ENCODE data around the gene SUGCT.

The SUGCT gene

DNA sequence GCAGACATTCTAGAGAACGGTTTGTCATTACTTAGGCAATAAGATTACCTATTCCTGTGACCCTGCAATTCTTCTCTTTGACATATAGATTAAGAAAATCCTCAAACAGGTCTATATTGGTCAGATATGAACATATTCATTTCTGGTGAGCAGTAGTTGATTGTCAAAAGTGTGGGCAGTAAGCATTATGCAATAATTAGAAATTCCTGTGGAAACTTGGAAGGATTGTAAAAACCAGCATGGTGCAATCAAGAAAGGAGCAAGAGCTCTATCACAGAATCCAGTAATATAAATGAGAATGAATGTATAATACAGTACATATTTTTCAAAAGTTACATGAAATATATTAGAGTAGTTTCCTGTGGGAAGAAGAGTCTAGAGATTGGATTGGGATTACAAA lies 406.5 kb downstream of the SUGCT start:
- no peak for DNase-seq

GRCh38 chr7:40542982-40543741 lies 408.4 kb downstream of the SUGCT start:
- DNase-seq, result no peak

- no peak for DNase-seq
These were observed 409.5 kb downstream of the SUGCT start for GRCh38 chr7:40544221-40544723.

DNA sequence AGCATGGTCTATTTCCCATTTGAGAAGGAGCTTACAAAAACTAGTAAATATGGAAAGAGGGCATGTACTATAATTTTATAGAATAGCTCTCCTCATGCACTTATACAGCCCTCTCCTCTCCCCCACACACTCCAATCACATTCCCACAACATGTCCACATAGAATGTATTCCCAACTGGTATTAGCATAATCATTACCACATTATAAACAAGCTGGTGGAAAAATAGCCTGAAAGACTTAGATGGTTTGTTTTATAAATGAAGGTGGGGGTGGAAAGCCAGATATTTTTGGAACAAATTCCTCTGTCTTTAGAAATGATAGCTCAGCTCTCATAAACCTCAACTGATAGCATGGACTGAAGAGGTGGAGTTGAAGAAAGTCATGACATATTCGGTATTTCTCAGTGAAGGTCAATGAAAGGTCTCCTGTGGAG lies 410.1 kb downstream of the SUGCT start:
- no peak for DNase-seq

- DNase-seq, result no peak
These were observed 410.9 kb downstream of the SUGCT start for GRCh38 chr7:40545739-40546138.

- no peak for DNase-seq
These were observed 412.1 kb downstream of the SUGCT start for GRCh38 chr7:40546616-40547501.

DNA sequence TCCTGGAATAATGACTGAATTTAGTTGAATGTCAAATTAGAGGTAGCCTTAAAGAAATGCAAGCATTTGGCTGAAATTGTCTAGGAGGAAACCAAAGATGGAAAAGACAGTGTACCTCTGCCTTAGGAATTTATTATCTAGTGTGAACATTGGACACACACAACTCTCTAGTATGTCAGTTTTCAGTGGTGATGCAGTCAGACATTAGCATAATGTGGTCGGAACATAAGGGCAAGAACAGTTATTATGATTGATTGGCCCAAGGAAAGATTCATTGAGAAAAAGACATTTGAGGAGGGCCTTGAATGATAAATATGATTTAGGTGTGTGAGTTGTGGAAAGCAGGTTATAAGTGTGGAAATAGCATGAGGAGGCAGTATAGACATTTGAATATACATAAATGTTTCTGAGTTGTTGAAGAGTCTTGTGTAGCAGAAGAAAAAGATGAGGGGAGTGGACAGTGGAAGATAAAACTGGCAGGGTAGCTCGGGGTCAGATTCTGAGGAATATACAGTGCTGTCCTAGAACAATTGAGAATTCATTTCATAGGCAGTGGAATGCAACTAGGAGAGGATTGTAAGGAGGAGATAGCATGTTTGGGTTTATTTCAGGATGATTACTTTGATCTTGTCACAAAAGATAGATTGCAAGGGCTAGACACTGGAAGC lies 414.7 kb downstream of the SUGCT start:
- DNase-seq, result no peak

DNA sequence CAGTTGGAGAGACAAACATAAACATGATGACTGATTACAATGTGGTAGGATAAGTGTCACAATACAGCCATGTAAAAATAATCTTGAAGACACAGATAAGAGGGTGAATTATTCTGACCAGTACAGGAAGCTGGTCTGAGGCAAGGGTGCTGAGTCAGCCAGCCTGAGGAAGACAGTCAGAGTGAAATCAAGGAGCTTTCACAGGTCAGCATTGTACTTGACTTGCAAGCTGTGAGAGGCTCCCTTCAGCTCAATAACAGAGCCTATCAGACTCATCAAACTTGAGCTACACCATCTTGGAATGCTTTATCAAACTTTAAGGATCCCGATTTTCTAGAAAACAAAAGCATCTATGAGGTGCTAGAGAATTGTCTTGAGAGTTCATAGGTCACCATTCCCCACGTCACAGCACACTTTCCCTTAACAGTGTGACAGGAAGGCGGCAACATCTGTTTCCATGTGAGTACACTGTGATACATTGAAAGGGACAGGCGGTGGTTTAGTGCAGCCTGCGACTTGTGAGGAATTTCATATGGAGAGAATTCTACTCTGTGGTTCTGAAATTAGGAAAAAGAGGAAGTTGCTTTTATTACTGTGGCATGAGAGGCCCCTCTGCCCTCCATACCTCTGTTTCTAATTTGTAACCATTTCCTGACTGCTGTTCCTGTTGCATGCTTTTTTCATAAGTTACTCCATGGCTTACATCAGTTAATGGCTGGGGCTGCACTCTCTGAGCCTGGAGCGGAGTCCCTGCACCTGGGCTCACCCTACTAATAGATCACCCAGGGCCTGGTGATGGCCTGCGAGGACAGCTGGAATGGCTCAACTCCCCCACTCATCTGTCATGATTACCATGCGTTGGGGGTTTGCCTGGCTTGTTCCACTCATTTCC lies 417.1 kb downstream of the SUGCT start:
- no peak for DNase-seq

- no peak for DNase-seq
These were observed 425.9 kb downstream of the SUGCT start for GRCh38 chr7:40560672-40561071.

DNA sequence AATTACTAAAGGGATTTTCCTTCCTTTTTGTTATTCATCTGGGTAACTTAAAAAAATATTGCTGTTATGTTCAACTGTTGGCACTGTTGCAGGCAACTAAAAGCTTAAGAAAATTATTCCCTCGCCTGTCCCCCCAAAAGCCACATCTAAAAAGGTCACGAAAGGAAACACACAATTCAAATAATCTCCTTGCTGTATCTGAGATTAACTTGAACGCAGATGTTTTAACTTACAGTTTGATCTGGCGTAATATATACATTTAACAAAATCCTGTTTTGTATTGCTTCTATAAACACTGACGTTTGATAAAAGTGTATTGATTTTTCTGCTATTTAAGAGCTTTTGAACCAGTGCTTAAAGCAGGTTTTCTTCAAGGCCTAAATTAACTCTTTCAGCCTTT lies 432.1 kb downstream of the SUGCT start:
- DNase-seq, result no peak

- no peak for DNase-seq
These were observed 434.5 kb downstream of the SUGCT start for GRCh38 chr7:40569326-40569725.

DNA sequence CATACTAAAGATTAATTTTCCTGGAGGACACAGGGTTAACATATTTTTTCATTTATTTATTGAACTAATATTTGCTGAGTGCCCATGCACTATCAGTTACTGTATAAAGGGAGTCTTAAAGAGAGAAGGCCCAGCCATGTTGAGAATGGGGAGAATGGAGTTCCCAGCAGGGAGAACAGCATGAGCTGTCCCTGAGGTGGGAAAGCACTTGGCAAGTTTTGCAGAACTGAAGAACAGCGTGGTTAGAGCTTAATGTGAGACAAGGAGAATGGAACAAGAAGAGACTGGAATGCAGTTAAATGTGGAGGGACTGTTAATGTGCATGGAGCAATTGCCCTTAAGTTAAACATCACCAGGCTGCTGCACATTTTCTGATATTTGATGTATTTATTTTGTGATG lies 435.4 kb downstream of the SUGCT start:
- DNase-seq, result no peak

GRCh38 chr7:40571796-40572195 lies 437.0 kb downstream of the SUGCT start:
- DNase-seq, result no peak

DNA sequence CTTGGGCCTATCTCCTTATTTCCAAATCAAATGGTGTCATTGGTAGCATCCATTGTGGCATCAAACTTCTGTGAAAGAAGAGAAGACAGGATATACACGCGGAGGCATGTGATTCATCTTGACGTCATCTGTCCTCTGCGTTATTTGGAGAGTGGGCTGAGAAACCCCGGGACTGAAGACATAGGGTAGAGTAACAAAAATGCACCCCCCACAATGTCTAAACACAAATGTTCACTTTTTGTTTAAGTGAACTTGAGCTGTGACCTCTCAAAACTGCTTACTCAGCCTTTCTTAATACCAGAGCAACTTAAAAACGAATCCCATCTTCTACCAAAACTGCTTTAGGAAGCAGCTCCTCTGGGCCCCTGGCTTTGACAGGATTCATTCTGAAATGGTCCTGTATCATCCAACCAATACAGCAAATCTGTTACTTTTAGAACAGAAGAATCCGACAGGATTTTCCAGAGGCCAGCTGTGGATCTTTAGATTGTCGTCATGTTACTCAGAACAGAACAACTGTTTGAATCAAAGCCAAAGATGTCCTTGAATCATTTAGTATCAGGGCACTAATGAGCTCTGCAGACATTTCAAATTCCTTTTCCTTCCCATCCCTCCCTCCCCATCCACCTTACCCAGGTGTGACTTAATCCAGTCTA lies 438.1 kb downstream of the SUGCT start:
- no peak for DNase-seq

DNA sequence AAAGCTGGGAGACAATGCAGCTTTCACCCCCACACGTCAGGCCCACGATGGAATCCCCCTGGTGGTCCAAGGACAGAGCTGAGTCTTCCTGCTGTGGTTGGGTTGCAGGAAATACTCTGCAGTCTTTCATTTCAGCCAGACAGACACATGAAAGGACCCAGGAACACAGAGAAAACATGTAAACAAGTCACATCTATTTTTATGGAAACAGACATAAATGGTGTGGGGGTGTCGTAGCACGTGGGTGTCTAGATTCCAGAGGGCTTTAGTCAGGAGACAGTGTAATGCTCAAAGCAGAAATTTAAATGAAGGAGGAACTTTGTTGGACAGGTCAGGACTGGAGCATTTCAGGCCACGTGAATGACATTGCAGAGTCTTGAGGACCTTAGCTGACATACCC lies 444.6 kb downstream of the SUGCT start:
- no peak for DNase-seq

DNA sequence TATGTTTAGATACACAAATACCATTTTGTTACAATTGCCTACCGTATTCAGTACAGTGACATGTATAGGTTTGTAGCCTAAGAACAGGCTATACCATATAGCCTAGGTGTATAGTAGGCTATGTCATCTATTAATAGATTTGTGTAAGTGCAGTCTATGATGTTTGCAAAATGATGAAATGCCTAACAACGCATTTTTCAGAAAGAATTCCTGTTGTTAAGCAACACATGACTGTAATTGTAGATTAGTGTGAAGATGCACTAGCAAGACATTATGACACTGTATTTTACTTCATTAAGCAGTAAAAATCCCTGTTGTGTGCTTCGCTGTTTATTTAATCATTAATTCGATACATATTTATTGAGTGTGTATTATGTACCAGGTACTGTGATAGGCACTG lies 446.0 kb downstream of the SUGCT start:
- no peak for DNase-seq

DNA sequence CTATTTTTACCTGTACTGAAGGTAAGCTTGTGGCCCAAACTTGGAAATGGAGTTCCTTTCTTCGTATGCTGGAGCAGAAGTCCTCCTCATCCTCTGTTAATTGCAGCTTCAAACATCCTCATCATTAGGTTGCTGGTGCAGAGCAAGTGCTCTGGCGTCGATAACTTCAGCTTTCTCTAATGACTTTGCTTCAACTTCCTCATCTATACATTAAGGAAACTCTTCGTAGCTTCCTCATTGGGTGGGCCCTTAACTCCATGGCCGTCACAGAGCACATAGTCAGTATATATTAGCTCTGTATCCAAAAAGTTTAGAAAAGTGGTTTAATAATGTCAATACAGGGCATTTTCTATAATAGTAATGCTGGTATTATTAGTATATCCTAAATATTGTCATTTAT lies 447.7 kb downstream of the SUGCT start:
- no peak for DNase-seq

DNA sequence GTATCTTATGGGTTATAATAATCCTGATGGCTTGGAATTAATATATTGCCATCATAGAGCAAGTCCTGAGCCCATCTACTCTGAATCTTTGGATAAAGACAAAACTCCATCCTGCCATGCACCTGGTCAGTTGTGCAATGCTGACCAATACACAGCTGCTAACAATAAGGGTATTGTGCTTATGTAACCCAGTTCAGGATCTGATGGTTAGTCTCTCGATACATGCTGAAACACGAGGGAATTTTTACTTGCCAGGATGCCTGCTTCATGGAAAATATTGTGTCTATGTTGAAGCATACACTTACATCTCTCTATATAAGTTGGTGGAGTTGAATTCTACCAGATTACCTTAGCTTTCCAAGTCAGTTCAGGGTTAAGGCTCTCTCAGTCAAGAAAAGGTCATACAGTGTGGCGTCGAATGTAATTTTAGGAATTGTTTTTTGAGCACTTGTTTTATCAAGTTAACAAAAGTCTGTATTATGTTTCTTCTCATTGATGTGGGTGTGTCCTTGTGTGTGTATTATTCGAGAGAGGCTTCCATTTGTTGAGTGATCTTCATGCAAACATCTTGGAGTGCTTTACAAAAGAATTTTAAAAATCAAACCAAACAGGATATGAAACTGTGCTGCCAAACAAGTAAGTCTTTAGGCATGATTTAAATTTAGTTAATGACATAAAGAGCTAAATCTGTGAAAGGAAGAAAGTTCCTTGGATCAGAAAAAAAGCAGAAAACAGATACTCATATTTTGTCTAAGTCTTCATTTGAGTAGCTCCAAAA lies 449.1 kb downstream of the SUGCT start:
- no peak for DNase-seq

GRCh38 chr7:40584667-40585433 lies 450.0 kb downstream of the SUGCT start:
- no peak for DNase-seq

DNA sequence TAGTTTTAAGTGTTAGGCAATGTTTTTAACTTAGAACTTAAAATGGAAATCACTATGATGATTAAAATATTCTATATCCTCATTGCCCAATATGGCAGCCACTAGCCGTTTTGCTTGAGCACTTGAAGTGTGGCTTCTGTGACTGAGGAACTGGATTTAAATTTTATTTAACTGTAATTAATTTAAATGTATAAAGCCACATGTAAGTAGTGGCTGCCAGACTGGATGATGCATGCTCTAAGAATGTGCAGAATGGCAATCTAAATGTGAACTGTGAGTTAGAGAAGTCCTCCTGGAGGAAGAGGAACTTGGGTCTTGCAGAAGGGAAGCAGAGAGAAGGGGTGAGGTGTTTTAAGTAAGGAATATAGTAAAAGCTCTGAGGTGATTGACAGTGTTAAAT lies 451.4 kb downstream of the SUGCT start:
- DNase-seq, result no peak

All from NCI-H1930 (cell line).